Smooth muscle cell (in vitro differentiated cells): Measurements from ENCODE around the gene SPX. TPM values are rescaled to one million over a fixed set of nuclear protein-coding genes. Genes with fewer than 3 reads are reported as not detected.

Source experiments
- DNase-seq: peaks from one replicate; lab custom pipeline; 2025; ENCODE audit not compliant: unreplicated experiment; lab: John Stamatoyannopoulos, UW
- H2AFZ ChIP-seq: fragments of 200-600 bp; sonication (generic); 2 replicates; pipeline ENCODE4 v1.6.0; 2016; ENCODE audit warnings: antibody characterized with exemption, low read depth, mild to moderate bottlenecking
- H3F3A ChIP-seq: fragments of 200-600 bp; sonication (generic); 2 replicates; pipeline ENCODE4 v1.6.0; 2017; ENCODE audit warnings: antibody characterized with exemption, low read depth
- H3K27ac ChIP-seq: fragments of 200-600 bp; sonication (generic); 2 replicates; pipeline ENCODE4 v1.5.1; 2016; ENCODE audit warnings: low read depth, mild to moderate bottlenecking
- H3K27me3 ChIP-seq: fragments of 200-600 bp; sonication (generic); 2 replicates; pipeline ENCODE4 v1.6.1; 2016; ENCODE audit warnings: low read depth, mild to moderate bottlenecking
- H3K36me3 ChIP-seq: fragments of 200-600 bp; sonication (generic); 2 replicates; pipeline ENCODE4 v1.5.1; 2016; ENCODE audit warnings: low read depth
- H3K4me1 ChIP-seq: fragments of 200-600 bp; sonication (generic); 2 replicates; pipeline ENCODE4 v1.5.1; 2016; ENCODE audit warnings: low read depth
- H3K4me2 ChIP-seq: fragments of 200-600 bp; sonication (generic); 2 replicates; pipeline ENCODE4 v1.6.0; 2016; ENCODE audit warnings: mild to moderate bottlenecking
- H3K4me3 ChIP-seq: fragments of 200-600 bp; sonication (generic); 2 replicates; pipeline ENCODE4 v1.5.1; 2016; ENCODE audit warnings: mild to moderate bottlenecking
- H3K79me2 ChIP-seq: fragments of 200-600 bp; sonication (generic); 2 replicates; pipeline ENCODE4 v1.6.0; 2016; ENCODE audit warnings: low read depth, mild to moderate bottlenecking
- H3K9ac ChIP-seq: fragments of 200-600 bp; sonication (generic); 2 replicates; pipeline ENCODE4 v1.6.0; 2016; ENCODE audit warnings: low read depth
- H3K9me3 ChIP-seq: fragments of 200-600 bp; sonication (generic); replicated peaks from 2 replicates; pipeline ENCODE4 v1.5.1; 2016; ENCODE audit warnings: low read depth
- H4K20me1 ChIP-seq: fragments of 200-600 bp; sonication (generic); 2 replicates; pipeline ENCODE4 v1.6.0; 2016; ENCODE audit warnings: low read depth
- CTCF ChIP-seq: fragments of 200-600 bp; sonication (generic); IDR thresholded peaks from 2 replicates; pipeline ENCODE4 v1.5.1; 2017; ENCODE audit warnings: borderline replicate concordance, mild to moderate bottlenecking, antibody characterized with exemption; ENCODE audit not compliant: insufficient read depth, poor library complexity, severe bottlenecking
- WGBS: methylation state at CpG from one replicate; pipeline ENCODE4 v1.1.7; 2016; ENCODE audit warnings: low lambda C conversion rate; 5-methylcytosine and 5-hydroxymethylcytosine counted together
- polyA plus RNA-seq: library from polyadenylated mRNA; unstranded; fragments of >200 nt; fragmentation: Nextera tagmentation; extraction: Ambion mirVana; gene quantifications from 2 replicates; pipeline ENCODE4 v1.2.1, GENCODE V29; 2016
- total RNA-seq: library from RNA; depleted of rRNA; stranded (reverse); fragments of >200 nt; gene quantifications from 2 replicates; pipeline ENCODE4 v1.2.3, GENCODE V29; 2014

SPX gene
- total and polyA plus RNA-seq, 2 experiments from 2014 or later = 0.30 to 0.40 TPM

GRCh38 chr12:21566907-21567394 lies 40.9 kb downstream of the SPX start:
- 91% methylated on average over 3 of the region's 3 CpGs for WGBS
- no peak for TF ChIP-seq CTCF
- H2AFZ ChIP-seq = no peak overlapping the region
- no peak overlapping the region for H3K9ac ChIP-seq
- no peaks in the 10 kb centered on the region for H3K27me3 ChIP-seq
- no peak overlapping the region for H3K4me3 ChIP-seq
- no peak overlapping the region for H3K27ac ChIP-seq
- H3K4me2 ChIP-seq = no peak overlapping the region
- H3K79me2 ChIP-seq = no peaks in the 10 kb centered on the region
- H3K4me1 ChIP-seq = no peaks in the 10 kb centered on the region
- no peaks in the 10 kb centered on the region for H3F3A ChIP-seq
- no peaks in the 10 kb centered on the region for H4K20me1 ChIP-seq
- no peaks in the 10 kb centered on the region for H3K9me3 ChIP-seq
- H3K36me3 ChIP-seq = no peaks in the 10 kb centered on the region
- no peak for DNase-seq

- H3K27me3 ChIP-seq = no peaks in the 10 kb centered on the region
- H3K4me1 ChIP-seq = no peaks in the 10 kb centered on the region
- TF ChIP-seq CTCF = no peak
- H3K9ac ChIP-seq = no peak overlapping the region
- no peaks in the 10 kb centered on the region for H4K20me1 ChIP-seq
- H3K27ac ChIP-seq = no peak overlapping the region
- H3K4me2 ChIP-seq = no peak overlapping the region
- no peak overlapping the region for H3K4me3 ChIP-seq
- no peaks in the 10 kb centered on the region for H3K9me3 ChIP-seq
- DNase-seq = no peak
- WGBS = 85% methylated on average over 4 of the region's 4 CpGs
- H2AFZ ChIP-seq = no peak overlapping the region
- H3K79me2 ChIP-seq = no peaks in the 10 kb centered on the region
- no peaks in the 10 kb centered on the region for H3K36me3 ChIP-seq
- no peaks in the 10 kb centered on the region for H3F3A ChIP-seq
Measured at GRCh38 chr12:21568115-21568514, 42.0 kb downstream of the SPX start.

GRCh38 chr12:21571046-21571445 lies 45.0 kb downstream of the SPX start:
- no peaks in the 10 kb centered on the region for H3K79me2 ChIP-seq
- H3K9ac ChIP-seq = no peak overlapping the region
- H3K4me3 ChIP-seq = no peak overlapping the region
- no peak for TF ChIP-seq CTCF
- no peak overlapping the region for H3K27ac ChIP-seq
- no peaks in the 10 kb centered on the region for H3K27me3 ChIP-seq
- H4K20me1 ChIP-seq = no peaks in the 10 kb centered on the region
- H2AFZ ChIP-seq = no peak overlapping the region
- H3F3A ChIP-seq = no peaks in the 10 kb centered on the region
- H3K4me2 ChIP-seq = no peak overlapping the region
- H3K36me3 ChIP-seq = no peaks in the 10 kb centered on the region
- no peaks in the 10 kb centered on the region for H3K9me3 ChIP-seq
- 84% methylated on average over 5 of the region's 5 CpGs for WGBS
- H3K4me1 ChIP-seq = no peaks in the 10 kb centered on the region
- DNase-seq = no peak

GRCh38 chr12:21573733-21574358 lies 47.8 kb downstream of the SPX start:
- Histone ChIP-seq H4K20me1 (no peaks in the 10 kb centered on the region), H3K27me3 (no peaks in the 10 kb centered on the region), H3K4me2 (no peak overlapping the region), H3K9me3 (no peaks in the 10 kb centered on the region), H2AFZ (no peak overlapping the region), H3K4me1 (no peaks in the 10 kb centered on the region), H3K36me3 (no peaks in the 10 kb centered on the region), H3K4me3 (no peak overlapping the region), H3K9ac (no peak overlapping the region), H3F3A (no peaks in the 10 kb centered on the region), H3K27ac (no peak overlapping the region), H3K79me2 (no peaks in the 10 kb centered on the region)
- TF ChIP-seq CTCF = no peak
- DNase-seq = no peak
- WGBS = 83% methylated on average over 4 of the region's 4 CpGs
